ENCODE measurements around the gene HEYL.

HEYL gene

DNA sequence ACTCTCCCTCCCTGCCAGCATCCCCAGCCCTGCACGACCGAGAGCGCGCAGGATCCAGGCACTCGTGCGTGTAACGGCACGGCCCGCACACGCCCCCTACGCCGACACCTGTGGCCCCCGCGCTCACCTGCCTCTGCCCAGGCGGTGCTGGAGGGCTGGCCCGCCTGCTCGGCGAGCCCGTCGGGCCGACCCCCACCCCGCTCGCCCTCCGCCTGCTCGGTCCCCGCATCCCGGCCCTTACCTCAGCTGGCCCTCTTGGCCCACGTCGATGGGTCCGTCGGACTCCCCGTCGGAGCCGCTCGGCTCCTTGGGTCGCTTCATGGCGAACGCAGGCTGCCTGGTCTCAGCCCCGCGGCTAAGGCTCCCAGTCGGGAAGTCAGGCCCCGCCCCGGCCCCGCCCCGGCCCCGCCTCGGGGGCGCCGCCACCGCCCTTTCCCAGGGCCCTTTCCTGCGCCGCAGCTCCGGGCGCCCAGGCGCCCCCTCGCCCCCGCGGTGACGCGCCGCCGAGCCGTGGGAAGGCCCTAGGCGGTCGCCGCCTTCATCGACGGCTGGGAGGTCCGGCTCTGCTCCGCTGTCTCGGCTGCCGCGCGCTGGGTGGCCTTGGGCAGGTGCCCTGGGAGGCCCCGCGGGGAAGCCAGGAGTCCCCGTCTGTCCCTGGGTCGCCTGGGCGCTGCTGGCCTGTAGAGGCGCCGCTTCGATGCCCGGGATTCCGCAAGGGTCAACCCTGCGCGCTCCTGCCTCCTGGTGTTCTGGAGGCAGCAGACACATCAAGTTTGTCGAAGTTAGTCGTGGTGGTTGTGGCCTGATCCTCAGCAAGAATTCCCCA is at the start of gene HEYL:
TSS of gene HEYL (minus strand) at position 339 of the 826 bp plus-strand sequence. CDS start at position 321, 18 bp downstream.
- DNase-seq = no peak

GRCh38 chr1:39689214-39689613 is 49.8 kb upstream of the HEYL start:
- DNase-seq = no peak

DNA sequence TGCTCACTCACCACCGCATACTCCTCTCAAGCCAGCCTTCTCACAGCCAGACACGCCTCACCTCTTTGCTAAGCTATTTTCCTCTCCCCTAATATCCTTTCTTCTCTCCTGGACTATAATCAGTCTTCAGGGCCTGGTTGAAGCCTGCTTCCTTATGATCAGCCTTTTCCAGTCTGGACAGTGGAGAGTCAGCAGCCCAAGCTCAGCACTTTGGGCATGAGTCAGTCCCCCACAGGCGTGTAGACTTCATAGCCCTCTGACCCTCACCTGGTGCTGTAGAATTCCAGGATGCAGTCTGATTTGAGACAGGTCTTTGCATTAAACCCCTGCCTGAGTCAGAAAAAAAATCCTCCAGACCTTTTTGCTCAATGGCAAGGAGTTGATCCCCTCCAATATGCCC is 49.3 kb upstream of the HEYL start:
- no peak for DNase-seq

- no peak for DNase-seq
These were observed 47.8 kb upstream of the HEYL start for GRCh38 chr1:39687243-39687642.

DNA sequence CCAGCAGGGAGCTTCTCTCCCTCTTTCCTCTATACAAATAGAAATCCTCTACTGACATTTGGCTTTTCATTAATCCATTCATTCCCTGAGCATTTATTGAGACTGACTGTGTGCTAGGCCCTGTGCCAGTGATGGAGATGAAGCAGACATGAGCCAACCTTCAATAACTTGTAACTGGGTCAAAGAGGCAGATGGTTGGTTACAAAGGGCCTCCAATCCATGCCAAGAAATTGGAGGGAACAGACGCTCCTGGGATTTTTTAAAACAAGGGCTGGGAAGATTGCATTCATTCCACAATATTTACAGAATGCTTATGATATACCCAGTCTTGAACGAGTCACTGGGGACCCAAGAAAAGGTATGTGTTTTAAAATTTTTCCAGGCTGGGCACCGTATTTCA is 45.6 kb upstream of the HEYL start:
- peak; percentile 78 to 95 for DNase-seq

DNA sequence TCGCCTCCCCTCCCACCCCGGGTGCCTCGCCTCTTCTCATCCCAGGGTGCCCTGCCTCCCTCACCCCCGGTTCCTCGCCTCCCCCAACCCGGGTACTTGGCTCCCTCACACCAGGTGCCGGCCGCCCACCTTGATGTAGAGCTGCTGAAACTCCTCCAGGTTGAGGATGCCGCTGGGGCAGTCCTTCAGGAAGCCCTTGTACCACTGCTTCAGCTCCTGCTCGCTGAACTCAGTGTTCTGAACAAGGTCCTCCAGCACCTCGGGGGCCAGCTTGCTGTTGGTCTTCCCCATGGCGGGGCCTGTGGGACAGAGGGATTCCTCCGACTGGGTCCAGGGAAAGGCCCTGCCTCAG is 44.8 kb upstream of the HEYL start:
- no peak for DNase-seq

DNA sequence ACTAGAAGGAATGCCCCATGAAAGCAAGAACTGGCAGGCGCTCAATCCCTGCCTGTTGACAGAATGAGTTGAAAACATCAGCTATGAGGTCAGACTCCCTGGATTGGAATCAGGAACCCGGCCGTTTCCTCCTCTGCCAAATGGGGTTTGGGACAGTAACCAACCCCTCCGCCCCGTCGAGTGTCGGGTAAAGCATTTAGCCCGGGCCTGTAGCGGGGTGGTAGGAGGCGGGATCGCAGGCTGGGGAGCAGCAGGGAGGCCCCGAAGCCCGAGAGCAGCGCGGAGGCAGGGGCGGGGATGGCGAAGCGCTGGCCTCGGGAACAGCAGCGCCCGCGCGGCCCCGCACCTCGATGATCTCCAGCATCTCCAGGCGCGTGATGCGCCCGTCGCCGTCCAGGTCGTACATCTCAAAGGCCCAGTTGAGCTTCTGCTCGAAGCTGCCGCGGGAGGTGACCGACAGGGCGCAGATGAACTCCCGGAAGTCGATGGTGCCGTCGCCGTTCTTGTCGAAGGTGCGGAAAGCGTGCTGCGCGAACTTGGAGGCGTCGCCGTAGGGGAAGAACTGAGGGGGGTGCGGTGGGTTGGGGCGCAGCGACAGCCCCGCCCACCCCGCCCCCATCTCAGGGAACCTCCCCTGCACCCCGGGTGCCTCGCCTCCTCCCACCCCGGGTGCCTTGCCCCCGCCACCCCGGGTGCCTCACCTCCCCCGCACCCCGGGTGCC is 44.3 kb upstream of the HEYL start:
- DNase-seq = no peak

- DNase-seq = no peak
These were observed 42.6 kb upstream of the HEYL start for GRCh38 chr1:39681999-39682398.

DNA sequence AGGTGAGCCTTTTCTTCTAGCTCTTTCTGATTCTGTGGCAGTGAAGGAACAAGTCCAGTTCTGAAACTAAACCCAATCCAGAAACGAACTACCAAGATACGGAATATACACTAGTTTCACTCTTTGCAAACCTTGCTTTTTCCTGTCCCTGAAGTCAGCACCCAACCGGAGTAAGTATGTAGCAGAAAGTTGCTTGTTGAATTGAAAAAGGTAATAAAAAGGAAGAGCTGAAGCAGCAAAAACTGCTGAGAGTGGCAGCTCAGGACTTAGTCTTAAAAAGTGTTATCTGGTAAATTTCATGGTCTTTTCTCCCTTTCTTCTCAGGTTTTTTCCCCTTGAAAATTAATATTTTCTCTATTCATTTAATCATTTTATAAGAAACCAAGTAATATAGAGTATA is 41.9 kb upstream of the HEYL start:
- DNase-seq = no peak

DNA sequence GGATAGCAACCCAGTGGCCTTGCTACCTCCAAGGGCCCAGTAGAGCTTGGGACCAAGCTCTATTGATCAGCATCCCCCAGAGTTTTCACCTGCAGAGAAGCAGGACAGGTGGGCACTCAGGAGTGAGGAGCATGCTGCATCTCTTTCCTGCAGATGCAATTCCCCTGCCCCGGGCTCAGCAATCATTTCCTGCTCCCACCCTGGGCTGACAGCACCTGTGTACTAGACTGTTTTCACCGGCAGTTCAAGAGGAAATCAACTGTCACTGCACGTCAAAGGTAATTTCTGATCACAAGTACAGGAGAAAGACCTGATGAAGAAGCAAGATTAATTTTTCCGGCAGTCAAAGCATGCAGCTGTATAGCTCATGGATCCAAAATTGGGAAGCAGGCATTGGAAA is 41.3 kb upstream of the HEYL start:
- no peak for DNase-seq

DNA sequence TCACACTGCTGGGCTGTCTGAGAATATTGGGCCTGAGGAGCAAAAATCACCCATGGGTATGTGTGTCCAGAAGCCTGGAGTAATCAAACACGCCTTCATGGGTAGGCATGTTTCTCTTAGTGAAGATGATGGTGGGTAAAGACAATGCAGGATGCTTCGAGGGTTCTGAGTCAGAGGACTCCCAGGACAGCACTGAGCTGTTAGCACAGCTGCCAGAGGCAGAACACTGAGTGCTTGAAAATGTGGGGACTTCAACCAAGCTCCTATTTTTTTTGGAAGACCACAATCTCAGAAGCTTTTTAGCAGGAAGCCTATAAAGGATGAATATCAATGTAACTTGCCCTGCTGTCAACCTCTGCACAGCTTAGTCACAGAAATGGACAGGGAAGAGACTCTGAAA is 40.4 kb upstream of the HEYL start:
- no peak for DNase-seq

DNA sequence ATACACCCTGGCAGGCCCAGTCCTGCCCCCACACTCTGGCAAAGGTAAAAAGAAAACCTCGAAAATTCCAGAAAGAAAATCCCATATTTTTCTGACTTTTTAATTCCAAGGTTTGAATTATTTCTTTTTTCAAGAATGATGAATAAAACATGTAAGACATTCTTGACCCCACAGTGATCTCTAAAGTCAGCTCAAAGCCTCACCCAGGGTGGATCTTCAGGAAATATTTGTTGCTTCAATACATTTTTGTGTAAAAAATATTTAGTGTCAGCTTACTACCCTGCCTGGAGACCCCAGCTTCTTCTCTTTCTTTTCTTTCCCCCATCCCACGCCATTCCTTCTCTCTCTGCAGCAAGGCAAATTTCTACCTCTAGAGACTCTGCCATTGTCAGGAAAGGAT is 39.4 kb upstream of the HEYL start:
- no peak for DNase-seq

DNA sequence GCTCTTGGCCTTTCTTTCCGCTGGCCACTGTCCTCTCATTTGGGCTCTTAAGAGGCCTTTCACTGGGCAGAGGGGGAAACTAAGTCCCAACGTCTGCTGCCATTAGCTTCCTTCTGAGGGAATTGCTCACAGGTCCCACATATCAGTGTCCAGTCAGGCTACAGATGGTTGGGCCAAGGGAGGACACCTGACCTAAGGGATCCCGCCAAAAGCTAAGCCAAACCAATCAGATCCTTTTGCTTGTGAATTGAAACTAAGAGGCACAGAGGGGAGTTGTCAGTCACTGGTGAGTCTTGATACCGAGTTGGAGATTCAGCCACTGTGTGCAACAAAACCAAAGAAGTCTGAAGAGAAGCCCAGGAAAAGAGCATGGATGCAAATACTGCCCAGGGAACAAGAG is 38.2 kb upstream of the HEYL start:
- no peak for DNase-seq

GRCh38 chr1:39676948-39677548 is 37.6 kb upstream of the HEYL start:
- DNase-seq = no peak

GRCh38 chr1:39675220-39675619 is 35.8 kb upstream of the HEYL start:
- peak in 1 of 2 experiments; percentile 20 for DNase-seq

GRCh38 chr1:39673215-39673614 is 33.8 kb upstream of the HEYL start:
- DNase-seq = no peak

- DNase-seq = peak in 1 of 2 experiments; percentile 56
These were observed 33.1 kb upstream of the HEYL start for GRCh38 chr1:39672551-39672947.

DNA sequence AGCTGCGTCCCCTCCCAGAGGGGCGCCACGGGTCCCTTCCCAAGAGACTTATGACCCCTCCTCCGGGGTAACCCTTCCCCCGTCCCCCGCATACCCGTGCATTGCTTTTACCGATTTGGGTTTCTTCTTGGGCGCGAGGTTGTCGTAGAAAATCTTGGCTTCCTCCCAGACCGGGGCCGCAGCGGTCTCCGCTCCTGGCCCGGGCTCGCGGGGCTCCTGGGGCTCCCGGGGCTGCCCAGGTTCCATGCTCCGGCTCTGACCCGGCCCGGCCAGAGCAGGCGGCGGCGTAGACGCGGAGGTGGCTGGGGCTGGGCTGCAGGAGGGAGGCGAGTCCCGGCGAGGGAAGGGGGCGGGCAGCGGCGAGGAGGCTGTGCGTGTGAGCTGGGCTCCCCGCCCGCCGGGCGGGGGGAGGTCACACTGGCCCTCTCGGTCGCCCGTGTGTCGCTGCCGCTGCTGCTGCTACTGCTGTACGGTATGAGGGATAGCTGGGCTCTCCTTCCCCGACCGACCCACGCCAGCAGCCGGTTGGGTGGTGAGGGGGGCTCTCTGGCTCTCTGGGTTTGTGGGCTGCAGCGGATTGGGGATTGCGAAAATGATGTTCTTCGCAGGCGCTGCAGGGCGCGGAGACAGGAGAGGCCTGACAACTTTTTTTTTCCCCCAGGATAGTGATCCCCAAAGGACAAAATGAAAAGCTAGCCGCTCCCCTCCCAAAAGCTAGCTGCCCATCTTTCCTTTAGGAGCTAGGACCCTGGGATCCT is 32.5 kb upstream of the HEYL start, which contains the start of gene NT5C1A:
TSS of gene NT5C1A (minus strand) at position 315 of the 758 bp plus-strand sequence. CDS start at position 246, 69 bp downstream.
- no peak for DNase-seq

DNA sequence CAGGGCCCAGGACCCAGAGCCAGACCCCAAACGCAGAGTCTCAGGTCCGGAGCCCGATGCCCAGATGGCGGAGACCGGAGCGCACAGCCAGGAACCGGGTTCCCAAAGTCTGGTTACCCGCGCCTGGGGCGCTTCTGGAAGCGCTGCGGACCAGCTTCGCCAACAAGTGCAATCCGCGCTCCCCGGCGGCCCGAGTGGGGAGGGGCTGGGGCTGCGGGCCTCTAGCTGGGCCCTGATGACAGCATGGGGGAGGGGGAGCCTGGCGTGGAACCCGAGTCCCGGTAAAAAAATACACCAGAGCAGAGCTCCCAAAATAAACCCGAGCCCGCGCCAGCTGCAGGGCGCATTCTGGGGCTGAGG is 32.0 kb upstream of the HEYL start:
- no peak for DNase-seq

- no peak for DNase-seq
These were observed 31.2 kb upstream of the HEYL start for GRCh38 chr1:39670689-39671088.

GRCh38 chr1:39668894-39669293 is 29.5 kb upstream of the HEYL start:
- no peak for DNase-seq

- DNase-seq = no peak
These were observed 28.7 kb upstream of the HEYL start for GRCh38 chr1:39668111-39668510.

GRCh38 chr1:39666772-39667171 is 27.3 kb upstream of the HEYL start:
- DNase-seq = no peak

Measured in cerebellar nuclear complex (tissue), 1 donor.